GM19438 (cell line): ENCODE data around the gene LRIG3.
"Not testable (repeated sequence)": the region's sequence is repeated elsewhere in the genome, so short reads cannot be mapped to it uniquely, and the experiment has no call there.

ENCODE experiments used
- ATAC-seq: cut with Tn5 transposase; IDR thresholded peaks from one replicate; pipeline ENCODE4 v1.9.1; 2021; ENCODE audit warnings: low read depth; ENCODE audit not compliant: unreplicated experiment

Gene LRIG3

GRCh38 chr12:58914457-58914856 is 5.8 kb downstream of the LRIG3 start:
- no peak for ATAC-seq

GRCh38 chr12:58907391-58907790 is 12.9 kb downstream of the LRIG3 start:
- ATAC-seq: no peak

GRCh38 chr12:58906917-58907316 is 13.4 kb downstream of the LRIG3 start:
- no peak for ATAC-seq

DNA sequence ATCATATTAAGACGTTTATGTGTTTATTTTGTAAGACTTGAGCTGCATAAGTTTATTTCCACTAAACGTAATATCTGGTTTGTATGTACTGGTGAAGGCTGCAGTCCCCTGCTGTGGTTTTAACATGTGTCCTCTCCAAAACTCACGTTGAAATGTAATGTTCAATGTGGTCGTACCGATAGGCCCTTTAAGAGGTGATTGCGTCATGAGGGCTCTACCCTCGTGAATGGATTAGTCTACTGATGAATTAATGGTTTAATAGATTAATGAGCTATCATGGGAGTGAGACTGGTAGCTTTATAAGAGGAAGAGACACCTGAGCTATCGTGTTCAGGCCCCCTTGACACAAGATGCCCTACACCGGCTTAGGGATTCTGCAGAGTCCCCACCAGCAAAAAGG is 14.9 kb downstream of the LRIG3 start:
- no peak for ATAC-seq

DNA sequence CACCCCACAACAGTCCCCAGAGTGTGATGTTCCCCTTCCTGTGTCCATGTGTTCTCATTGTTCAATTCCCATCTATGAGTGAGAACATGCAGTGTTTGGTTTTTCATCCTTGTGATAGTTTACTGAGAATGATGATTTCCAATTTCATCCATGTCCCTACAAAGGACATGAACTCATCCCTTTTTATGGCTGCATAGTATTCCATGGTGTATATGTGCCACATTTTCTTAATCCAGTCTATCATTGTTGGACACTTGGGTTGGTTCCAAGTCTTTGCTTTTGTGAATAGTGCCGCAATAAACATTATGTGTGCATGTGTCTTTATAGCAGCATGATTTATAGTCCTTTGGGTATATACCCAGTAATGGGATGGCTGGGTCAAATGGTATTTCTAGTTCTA is 17.6 kb downstream of the LRIG3 start:
- not testable (repeated sequence) for ATAC-seq

DNA sequence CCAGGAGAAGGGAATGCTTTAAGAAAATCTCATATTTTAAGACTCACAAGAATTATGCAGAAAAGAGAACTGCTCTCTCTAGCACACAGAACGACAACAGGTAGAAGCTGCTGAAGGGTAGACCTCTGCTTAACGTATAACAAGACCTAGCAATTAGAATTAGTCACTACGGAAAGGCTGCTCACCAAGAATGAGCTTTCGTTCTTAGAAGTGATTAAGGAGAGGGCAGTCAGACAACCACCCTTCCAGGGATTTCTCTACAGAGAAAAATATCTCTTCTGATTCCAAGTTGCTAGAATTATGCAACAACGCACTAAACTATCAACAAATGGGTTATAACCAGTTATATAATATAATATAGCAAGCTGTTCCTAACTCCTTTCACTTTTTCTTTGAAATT is 18.6 kb downstream of the LRIG3 start:
- no peak for ATAC-seq

DNA sequence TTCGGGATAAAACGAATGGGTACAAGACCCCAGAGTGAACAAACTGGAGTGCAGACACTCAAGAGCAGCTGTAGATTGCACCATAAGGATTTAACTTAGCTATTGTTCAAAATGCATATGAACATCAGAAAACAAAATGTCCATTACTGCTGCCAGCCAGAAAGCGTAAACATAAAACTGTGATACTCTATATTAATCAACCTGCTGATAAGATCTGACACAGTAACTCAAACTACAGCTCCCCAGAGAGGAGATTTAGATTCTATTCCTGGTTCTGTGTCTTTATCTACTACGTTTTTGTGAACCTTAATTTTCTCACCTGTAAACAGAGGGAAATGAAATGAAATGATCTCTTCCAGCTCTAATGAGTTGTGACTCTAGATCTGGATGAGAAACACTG is 22.3 kb downstream of the LRIG3 start:
- ATAC-seq: no peak

- ATAC-seq: no peak
Observed at GRCh38 chr12:58896278-58896677, 24.0 kb downstream of the LRIG3 start.

DNA sequence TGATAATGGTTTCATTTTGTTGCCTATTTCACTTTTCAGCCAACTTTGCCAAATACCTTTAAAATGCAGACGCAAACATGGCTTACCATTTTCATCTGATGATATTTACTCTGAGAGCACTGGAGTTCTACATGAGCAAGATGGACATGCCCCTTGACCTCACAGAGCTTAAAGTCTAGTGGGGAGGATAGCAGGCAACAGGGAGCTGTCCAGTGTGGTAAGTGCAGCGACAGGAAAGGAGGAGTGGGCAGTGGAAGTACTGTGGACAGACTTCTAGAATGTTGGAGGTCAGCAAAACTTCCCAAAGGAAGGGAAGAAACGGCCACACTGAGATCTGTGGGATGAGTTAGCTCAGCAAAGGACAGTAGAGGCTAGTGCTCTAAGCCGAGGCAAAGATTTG is 25.3 kb downstream of the LRIG3 start:
- ATAC-seq: no peak

- ATAC-seq: no peak
Observed at GRCh38 chr12:58894040-58894439, 26.3 kb downstream of the LRIG3 start.

DNA sequence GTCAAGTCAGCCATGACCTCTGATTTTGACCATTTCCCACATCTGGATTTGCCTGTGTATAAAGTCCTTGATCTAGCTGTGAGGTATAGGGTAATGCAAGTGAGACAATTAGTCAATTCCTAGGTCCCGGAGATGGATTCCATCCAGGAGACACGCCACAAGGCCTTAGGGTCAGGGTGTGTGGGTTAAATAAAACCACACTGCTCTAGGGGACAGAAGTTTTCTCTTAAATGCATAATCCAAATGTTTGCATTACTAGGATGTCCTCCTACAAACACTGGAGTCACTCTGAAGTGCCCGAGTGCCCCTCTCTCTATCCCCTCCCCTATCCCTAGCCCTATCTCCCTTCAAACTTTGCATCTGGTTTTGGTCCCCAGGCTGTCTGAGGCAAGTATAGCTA is 26.8 kb downstream of the LRIG3 start:
- ATAC-seq: no peak

DNA sequence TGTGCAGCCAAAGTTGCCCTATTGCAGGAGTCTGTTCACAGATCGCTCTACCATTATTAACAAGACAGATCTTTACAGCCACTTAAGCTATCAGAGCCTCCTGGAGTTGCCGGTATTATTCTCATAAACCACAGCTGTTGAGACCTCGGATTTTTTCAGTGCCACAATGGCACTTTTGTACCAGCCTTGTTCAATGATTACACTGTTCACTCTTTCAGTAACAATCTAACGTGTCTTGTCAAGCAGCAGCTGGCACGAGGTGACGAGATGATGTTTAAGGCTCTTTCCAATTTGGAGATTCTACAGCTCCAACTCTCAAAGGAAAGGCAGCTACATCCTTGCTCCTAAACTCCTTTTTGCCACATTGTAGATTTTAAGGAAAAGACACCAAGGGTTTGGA is 30.7 kb downstream of the LRIG3 start:
- no peak for ATAC-seq

DNA sequence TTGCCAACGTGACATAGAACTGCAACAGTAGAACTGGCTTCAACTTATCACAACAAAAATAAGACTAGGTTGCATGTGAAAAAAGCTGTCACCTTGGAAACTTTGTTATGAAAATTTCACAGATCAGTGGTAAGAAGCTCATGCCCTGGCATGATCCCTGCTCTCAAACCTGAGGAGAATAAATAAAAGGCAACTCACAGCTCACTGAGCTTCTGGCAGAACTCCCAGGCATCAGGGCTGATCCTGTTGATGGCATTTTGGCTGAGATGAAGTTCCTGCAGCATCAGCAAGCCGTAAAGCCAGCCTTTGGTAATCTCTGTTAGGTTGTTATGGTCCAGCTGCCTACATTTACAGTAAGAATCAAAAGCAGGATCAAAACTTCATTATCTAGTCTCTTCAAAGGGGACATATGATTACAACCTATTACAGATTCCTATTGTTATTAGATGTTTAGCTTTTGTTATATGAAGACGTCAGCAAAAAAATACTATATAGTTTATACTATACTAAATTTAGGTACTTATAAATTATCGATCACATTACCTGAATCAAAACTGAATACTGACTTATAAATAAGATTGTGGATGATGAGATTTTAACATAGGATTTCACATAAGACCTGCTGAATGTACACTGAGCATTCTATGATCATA is 32.0 kb downstream of the LRIG3 start:
- ATAC-seq: no peak

DNA sequence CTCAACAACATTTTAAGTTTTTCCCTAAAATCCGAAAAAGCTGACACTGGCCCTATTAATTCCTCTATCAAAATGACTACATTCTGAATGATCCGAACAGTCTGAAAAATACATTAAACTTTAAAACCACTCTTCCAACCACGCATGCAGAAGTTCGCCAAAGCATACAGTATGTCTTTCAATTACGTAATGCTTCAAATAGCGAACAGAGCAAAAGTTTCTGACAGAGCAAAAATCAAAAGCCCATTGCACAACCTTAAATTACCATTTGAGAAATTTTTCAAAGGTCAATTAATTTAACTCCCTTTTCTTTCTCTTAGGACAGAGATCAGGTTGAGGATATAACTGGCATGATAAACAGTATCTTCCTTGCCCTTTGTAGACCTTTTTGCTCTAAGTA is 33.2 kb downstream of the LRIG3 start:
- no peak for ATAC-seq

GRCh38 chr12:58886474-58886873 is 33.8 kb downstream of the LRIG3 start:
- no peak for ATAC-seq

- no peak for ATAC-seq
Observed at GRCh38 chr12:58884916-58885315, 35.4 kb downstream of the LRIG3 start.

DNA sequence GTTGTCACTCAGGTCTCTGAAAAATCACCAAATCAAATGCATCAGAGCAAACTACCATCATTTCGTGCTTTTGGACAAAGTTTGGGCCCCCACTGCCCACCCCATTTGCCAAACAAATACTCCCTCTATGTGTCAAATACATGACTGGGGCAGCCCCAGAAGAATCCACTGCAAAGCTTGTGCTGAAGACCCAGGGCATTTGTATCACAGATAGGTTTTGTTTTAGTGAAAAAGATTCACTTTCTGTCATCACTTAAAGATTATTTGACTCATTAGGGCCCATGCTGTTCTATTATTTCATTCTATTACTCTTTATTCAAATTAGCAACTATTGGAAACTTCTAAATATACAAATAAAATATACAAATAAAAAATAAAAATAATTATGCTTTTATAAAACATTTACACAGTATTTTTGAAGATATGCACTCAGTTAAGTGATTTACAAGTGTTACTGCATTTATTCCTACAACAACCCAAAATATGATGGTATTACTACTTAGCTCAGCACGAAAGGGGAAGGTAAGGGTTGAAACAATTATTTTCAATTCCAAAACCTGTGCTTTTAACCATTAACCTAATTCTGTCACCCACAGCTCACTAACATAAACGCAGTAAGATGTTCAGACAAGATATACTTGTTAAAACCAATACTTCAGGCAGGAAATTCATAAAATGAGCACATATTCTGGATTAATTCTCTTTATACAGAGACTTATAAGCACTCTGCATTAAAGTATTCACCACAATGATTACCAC is 36.5 kb downstream of the LRIG3 start:
- ATAC-seq: no peak

- ATAC-seq: no peak
Observed at GRCh38 chr12:58882826-58883225, 37.5 kb downstream of the LRIG3 start.

DNA sequence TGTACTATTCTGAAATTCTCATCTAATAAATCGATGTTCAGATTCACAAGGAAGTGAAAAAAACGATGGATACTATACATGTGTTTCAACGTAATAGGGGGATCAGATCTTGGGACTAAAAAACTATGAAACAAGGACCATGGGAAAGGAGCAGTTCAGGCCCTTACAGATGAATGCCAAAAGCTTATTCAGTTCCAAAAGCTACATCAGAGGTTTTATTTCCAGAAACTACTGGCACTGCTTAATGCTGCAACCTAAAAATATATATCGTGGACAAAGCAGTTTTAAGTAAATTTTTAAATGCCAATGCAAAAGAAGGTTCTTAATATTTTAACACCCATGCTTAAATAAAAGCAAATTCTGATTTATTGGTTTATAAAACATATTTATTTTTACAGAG is 38.5 kb downstream of the LRIG3 start:
- ATAC-seq: no peak

- ATAC-seq: no peak
Observed at GRCh38 chr12:58880639-58881038, 39.7 kb downstream of the LRIG3 start.

DNA sequence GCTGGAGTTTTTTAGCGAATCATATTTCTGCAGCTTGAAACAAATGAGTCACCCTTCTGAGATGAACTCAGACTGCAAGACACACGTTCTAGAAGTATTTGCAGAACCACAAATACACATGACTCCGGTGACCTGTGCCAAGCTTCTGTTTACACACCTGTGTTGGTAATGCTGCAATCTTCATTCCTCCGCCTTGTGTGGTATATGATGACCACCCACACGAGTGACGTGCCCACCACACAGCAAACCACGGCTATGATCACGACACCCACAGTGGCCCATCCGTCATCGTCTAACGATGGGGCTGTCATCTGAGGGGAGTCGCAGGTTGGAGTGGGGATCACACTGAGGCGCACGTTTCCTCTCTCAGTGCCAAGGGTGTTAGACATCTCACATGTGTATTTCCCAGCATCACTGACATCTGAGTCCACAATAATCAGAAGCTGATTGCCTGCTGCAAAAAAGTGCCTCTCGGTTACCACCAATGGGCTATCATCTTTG is 43.0 kb downstream of the LRIG3 start:
- ATAC-seq: no peak

- ATAC-seq: no peak
Observed at GRCh38 chr12:58873496-58873895, 46.8 kb downstream of the LRIG3 start.
